ENCODE data around the gene RB1. TPM values are rescaled to one million over a fixed set of nuclear protein-coding genes. Genes with fewer than 3 reads are reported as not detected.

The RB1 gene
- total RNA-seq, 1 experiment from 2014 or later, result 36.7 TPM

- intact Hi-C loops (cut with micrococcal nuclease), result no loop called here
- POLR2A ChIA-PET, result no interaction called here
These were observed 153.0 kb downstream of the RB1 start for GRCh38 chr13:48456546-48456945.

More at GRCh38 chr13:48456546-48456945, 153.0 kb downstream of the RB1 start:
- Histone ChIP-seq H3K4me2 (ENCODE audit: low read length) (no peak overlapping the region), H3K4me1 (ENCODE audit: control insufficient read depth in 1 of 2, insufficient read depth in 2 of 2, low read length in 2 of 2) (no peaks in the 10 kb centered on the region), H3K27me3 (ENCODE audit: insufficient read depth, low read length) (no peaks in the 10 kb centered on the region), H4K20me1 (ENCODE audit: insufficient read depth) (no peaks in the 10 kb centered on the region), H3K36me3 (ENCODE audit: control insufficient read depth in 1 of 2, insufficient read depth in 2 of 2, low read length in 2 of 2) (peaks cover 0 to 3% of the 10 kb centered on the region in 2 experiments; a peak in 1 of 4 replicates), H3K4me3 (replicated peaks in 1 of 2; ENCODE audit: low read depth in 1 of 2, low read length in 2 of 2) (no peak overlapping the region), H3K9me2 (ENCODE audit: insufficient read depth) (no peaks in the 10 kb centered on the region), H2AFZ (ENCODE audit: low read depth, low read length, poor library complexity, severe bottlenecking) (no peak overlapping the region), H3K9me3 (ENCODE audit: control insufficient read depth in 1 of 2, insufficient read depth in 1 of 2, low read depth in 1 of 2, low read length in 2 of 2) (no peaks in the 10 kb centered on the region), H3K79me2 (ENCODE audit: insufficient read depth, low read length) (no peaks in the 10 kb centered on the region), H3K9ac (ENCODE audit: low read length) (no peak overlapping the region), H3K27ac (ENCODE audit: low read depth, low read length) (no peak overlapping the region)
- ChIA-PET CTCF (no interaction called here), RAD21 (ENCODE audit: low non-redundant PET in 1 of 2, low total read pairs in 2 of 2, uncharacterized antibody in 2 of 2, unreplicated experiment in 2 of 2) (no interaction called here)
- no TSS peak for BruUV-seq (replicated peaks)
- DNase-seq (ENCODE audit: low read depth, low spot score) (no peak), ATAC-seq (no peak)
- TF ChIP-seq, protein P1, sequence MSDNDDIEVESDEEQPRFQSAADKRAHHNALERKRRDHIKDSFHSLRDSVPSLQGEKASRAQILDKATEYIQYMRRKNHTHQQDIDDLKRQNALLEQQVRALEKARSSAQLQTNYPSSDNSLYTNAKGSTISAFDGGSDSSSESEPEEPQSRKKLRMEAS (IDR thresholded peaks at IDR 0.05), result no peak
- TF ChIP-seq ZNF274 (IDR thresholded peaks at IDR 0.05; ENCODE audit: low read depth, low read length) (no peak), REST (IDR thresholded peaks at IDR 0.05; ENCODE audit: low read depth) (no peak)
